Measurements from ENCODE around the gene SLK.

DNA sequence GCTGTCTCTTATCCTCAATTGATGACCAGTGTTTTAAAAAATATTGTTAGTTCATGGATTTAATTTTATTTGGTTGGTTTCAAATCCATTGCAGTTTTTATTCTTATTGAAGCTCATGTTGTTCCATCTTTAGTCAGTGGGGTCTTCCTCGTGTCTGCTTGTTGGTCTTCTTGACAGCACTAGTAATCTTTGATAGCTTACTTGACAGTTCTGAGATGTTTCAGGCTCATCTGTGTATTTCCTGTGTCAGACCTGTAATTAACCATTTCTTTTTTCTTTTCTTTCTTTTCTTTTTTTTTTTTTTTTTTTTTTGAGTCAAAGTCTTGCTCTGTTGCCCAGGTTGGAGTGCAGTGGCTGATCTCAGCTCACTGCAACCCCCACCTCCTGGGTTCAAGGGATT, 28.2 kb downstream of the SLK start:
- TF ChIP-seq, protein P1, sequence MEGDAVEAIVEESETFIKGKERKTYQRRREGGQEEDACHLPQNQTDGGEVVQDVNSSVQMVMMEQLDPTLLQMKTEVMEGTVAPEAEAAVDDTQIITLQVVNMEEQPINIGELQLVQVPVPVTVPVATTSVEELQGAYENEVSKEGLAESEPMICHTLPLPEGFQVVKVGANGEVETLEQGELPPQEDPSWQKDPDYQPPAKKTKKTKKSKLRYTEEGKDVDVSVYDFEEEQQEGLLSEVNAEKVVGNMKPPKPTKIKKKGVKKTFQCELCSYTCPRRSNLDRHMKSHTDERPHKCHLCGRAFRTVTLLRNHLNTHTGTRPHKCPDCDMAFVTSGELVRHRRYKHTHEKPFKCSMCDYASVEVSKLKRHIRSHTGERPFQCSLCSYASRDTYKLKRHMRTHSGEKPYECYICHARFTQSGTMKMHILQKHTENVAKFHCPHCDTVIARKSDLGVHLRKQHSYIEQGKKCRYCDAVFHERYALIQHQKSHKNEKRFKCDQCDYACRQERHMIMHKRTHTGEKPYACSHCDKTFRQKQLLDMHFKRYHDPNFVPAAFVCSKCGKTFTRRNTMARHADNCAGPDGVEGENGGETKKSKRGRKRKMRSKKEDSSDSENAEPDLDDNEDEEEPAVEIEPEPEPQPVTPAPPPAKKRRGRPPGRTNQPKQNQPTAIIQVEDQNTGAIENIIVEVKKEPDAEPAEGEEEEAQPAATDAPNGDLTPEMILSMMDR (conservative IDR thresholded peaks at IDR 0.05; ENCODE audit: low read length) = no peak
- no peak for TF ChIP-seq EZH2phosphoT487 (IDR thresholded peaks at IDR 0.05; ENCODE audit: borderline replicate concordance, low read depth, low read length)
